HepG2 (cell line): ENCODE measurements around the gene RAMP1. TPM values are rescaled to one million over a fixed set of nuclear protein-coding genes. Genes with fewer than 3 reads are reported as not detected.

Experiments used
- ATAC-seq: fragments of 200-7000 bp; cut with Tn5 transposase; 3 replicates; pipeline ENCODE4 v1.9.1; 2020; ENCODE audit warnings: mild to moderate bottlenecking, moderate library complexity
- BruUV-seq: library from RNA; stranded (reverse); fragments of 400-500 nt; replicated peaks from 2 replicates; lab custom pipeline; 2021; lab: Mats Ljungman, UMichigan
- CTCF ChIA-PET: fragments of 300-600 bp; formaldehyde crosslinking; extraction: SDS; loops from one replicate; lab custom pipeline; 2021; ENCODE audit warnings: low total read pairs, inconsistent platforms, low intra/inter-chr PET ratio; lab: Yijun Ruan, JAX
- POLR2A ChIA-PET: fragments of 350-600 bp; sonication (Branson Sonifier 250); formaldehyde crosslinking; loops from one replicate; lab custom pipeline; 2020; ENCODE audit warnings: antibody characterized with exemption, inconsistent platforms; lab: Yijun Ruan, JAX
- DNase-seq: peaks from one replicate; pipeline ENCODE4 v3.0.0-alpha.2; 2015; ENCODE audit warnings: low spot score
- FAIRE-seq: peaks from 3 replicates; lab custom pipeline; 2011; peaks lifted over from hg19 to GRCh38; lab: Jason Lieb, UNC
- H2AFZ ChIP-seq: one replicate; pipeline ENCODE4 v1.6.1; 2011; ENCODE audit warnings: low read length, inconsistent platforms
- H3K27ac ChIP-seq: fragments of 300-600 bp; 3 replicates; pipeline ENCODE4 v1.8.0; 2011; ENCODE audit warnings: mixed run types, mild to moderate bottlenecking, mixed read lengths, low read length, inconsistent platforms; ENCODE audit not compliant: insufficient read depth; ENCODE audit errors: extremely low read length
- H3K27me3 ChIP-seq, 2 experiments: fragments of 200-600 bp in 1 of 2; 2 replicates in 1 of 2; 3 replicates in 1 of 2; pipeline versions ENCODE4 v1.6.0 to v1.8.0; 2011; ENCODE audit warnings: low read length in 2 of 2, mild to moderate bottlenecking in 2 of 2, moderate library complexity in 2 of 2, inconsistent platforms in 1 of 2; ENCODE audit not compliant: insufficient read depth in 2 of 2, control insufficient read depth in 1 of 2
- H3K36me3 ChIP-seq, 2 experiments: fragments of 200-600 bp in 1 of 2; replicated peaks in 1 of 2; 2 replicates in 1 of 2; 3 replicates in 1 of 2; pipeline versions ENCODE4 v1.5.1 to v1.8.0; 2011; ENCODE audit warnings: low read length in 2 of 2, inconsistent platforms in 1 of 2; ENCODE audit not compliant: insufficient read depth in 2 of 2, control insufficient read depth in 1 of 2
- H3K4me1 ChIP-seq: 2 replicates; pipeline ENCODE4 v1.5.1; 2012; ENCODE audit warnings: low read length, inconsistent platforms; ENCODE audit not compliant: insufficient read depth
- H3K4me2 ChIP-seq: 2 replicates; pipeline ENCODE4 v1.6.0; 2011; ENCODE audit warnings: low read depth, low read length, inconsistent platforms
- H3K4me3 ChIP-seq, 3 experiments: fragments of 200-600 bp in 1 of 3; sonication (generic), shearing (Covaris generic) in 1 of 3; replicated peaks in 1 of 3; 2 replicates each; pipeline ENCODE4 v1.5.1; 2011 to 2016; ENCODE audit warnings: low read length in 3 of 3, inconsistent platforms in 2 of 3, low read depth in 2 of 3, mild to moderate bottlenecking in 2 of 3, control low read depth in 1 of 3, mixed read lengths in 1 of 3; ENCODE audit not compliant: insufficient read depth in 1 of 3
- H3K79me2 ChIP-seq: one replicate; pipeline ENCODE4 v1.6.1; 2011; ENCODE audit warnings: low read length, inconsistent platforms; ENCODE audit not compliant: insufficient read depth
- H3K9ac ChIP-seq: 2 replicates; pipeline ENCODE4 v1.6.0; 2011; ENCODE audit warnings: mild to moderate bottlenecking, low read depth, low read length, inconsistent platforms; ENCODE audit not compliant: insufficient read depth
- H3K9me3 ChIP-seq: 2 replicates; pipeline ENCODE4 v1.5.1; 2012; ENCODE audit warnings: mild to moderate bottlenecking, low read length
- H4K20me1 ChIP-seq: 2 replicates; pipeline ENCODE4 v1.6.0; 2011; ENCODE audit warnings: inconsistent platforms, mild to moderate bottlenecking, low read length, moderate library complexity; ENCODE audit not compliant: insufficient read depth
- ELF3 ChIP-seq: IDR thresholded peaks from 2 replicates; pipeline ENCODE4 v1.6.1; 2016; ENCODE audit warnings: missing genetic modification reagents, missing compliant biosample characterization
- RXRB ChIP-seq: IDR thresholded peaks from 2 replicates; pipeline ENCODE4 v1.6.1; 2016; ENCODE audit warnings: borderline replicate concordance, missing genetic modification reagents, missing compliant biosample characterization
- TCF7 ChIP-seq: sonication (generic); IDR thresholded peaks from 2 replicates; pipeline ENCODE4 v1.6.1; 2016; ENCODE audit warnings: antibody characterized with exemption, low read depth
- THAP9 ChIP-seq: sonication (generic); formaldehyde crosslinking; IDR thresholded peaks from 2 replicates; pipeline ENCODE4; 2020; ENCODE audit warnings: missing genetic modification reagents, mild to moderate bottlenecking, borderline replicate concordance
- U2AF1 ChIP-seq: fragments of 200-400 bp; formaldehyde crosslinking; optimal IDR thresholded peaks from 2 replicates; pipeline ENCODE3; 2017; ENCODE audit warnings: mild to moderate bottlenecking, low read depth, low read length
- XBP1 ChIP-seq: sonication (generic); formaldehyde crosslinking; IDR thresholded peaks from 2 replicates; pipeline ENCODE4 v1.5.0; 2020; ENCODE audit warnings: missing genetic modification reagents
- ZNF224 ChIP-seq: sonication (generic); formaldehyde crosslinking; IDR thresholded peaks from 2 replicates; pipeline ENCODE4 v1.5.0; 2020; ENCODE audit warnings: mild to moderate bottlenecking, missing genetic modification reagents
- ZNF33A ChIP-seq: sonication (generic); formaldehyde crosslinking; IDR thresholded peaks from 2 replicates; pipeline ENCODE4 v1.5.1; 2020; ENCODE audit warnings: missing genetic modification reagents, mild to moderate bottlenecking, moderate library complexity, borderline replicate concordance
- ZNF841 ChIP-seq: sonication (generic); formaldehyde crosslinking; IDR thresholded peaks from 2 replicates; pipeline ENCODE4 v1.8.1; 2023; ENCODE audit warnings: missing genetic modification reagents, borderline replicate concordance
- WGBS: methylation state at CpG from one replicate; pipeline ENCODE4 v1.1.6; 2017; ENCODE audit warnings: low lambda C conversion rate; 5-methylcytosine and 5-hydroxymethylcytosine counted together
- in situ Hi-C: cut with HindIII; loops from 2 replicates; pipeline ENCODE4 v1.10.0; 2017; ENCODE audit warnings: low pct_unique_long_range_greater_than_20kb; ENCODE audit not compliant: extremely low pct_ligation_motif_present
- intact Hi-C: fragments of 100-400 bp; cut with micrococcal nuclease; formaldehyde crosslinking; loops from one replicate; pipeline ENCODE4 v1.10.0; 2022; ENCODE audit not compliant: unreplicated experiment
- polyA plus RNA-seq, 8 experiments: library from polyadenylated mRNA; depleted of rRNA in 3 of 8; stranded (reverse) in 7 of 8; unstranded in 1 of 8; fragments of >200 nt; fragmentation: Illumina TruSeq in 4 of 8; extraction: Trizol in 4 of 8; gene quantifications; 2 replicates each; pipeline versions ENCODE4 v1.2.1 to v1.2.3, GENCODE V29; 2011 to 2016; ENCODE audit warnings: low read depth in 4 of 8, missing spikeins in 1 of 8, mixed read lengths in 1 of 8; ENCODE audit not compliant: insufficient read depth in 1 of 8
- total RNA-seq, 5 experiments: library from RNA; depleted of rRNA; stranded (reverse); fragments of >200 nt; fragmentation: Illumina TruSeq; extraction: Trizol; gene quantifications; 2 replicates each; pipeline ENCODE4 v1.2.3, GENCODE V29; 2016; ENCODE audit warnings: low read depth in 1 of 5
- TF ChIP-seq, protein P1 (sequence below): sonication (generic); formaldehyde crosslinking; IDR thresholded peaks from 2 replicates; pipeline ENCODE4 v1.8.0; 2022; ENCODE audit warnings: missing genetic modification reagents, low read depth, mild to moderate bottlenecking, borderline replicate concordance

Gene RAMP1
- total and polyA plus RNA-seq, 2 of the 13 experiments (the other 11 are each of a cell fraction or from before 2014, with no cell fraction given), result 0.29 to 0.61 TPM

DNA sequence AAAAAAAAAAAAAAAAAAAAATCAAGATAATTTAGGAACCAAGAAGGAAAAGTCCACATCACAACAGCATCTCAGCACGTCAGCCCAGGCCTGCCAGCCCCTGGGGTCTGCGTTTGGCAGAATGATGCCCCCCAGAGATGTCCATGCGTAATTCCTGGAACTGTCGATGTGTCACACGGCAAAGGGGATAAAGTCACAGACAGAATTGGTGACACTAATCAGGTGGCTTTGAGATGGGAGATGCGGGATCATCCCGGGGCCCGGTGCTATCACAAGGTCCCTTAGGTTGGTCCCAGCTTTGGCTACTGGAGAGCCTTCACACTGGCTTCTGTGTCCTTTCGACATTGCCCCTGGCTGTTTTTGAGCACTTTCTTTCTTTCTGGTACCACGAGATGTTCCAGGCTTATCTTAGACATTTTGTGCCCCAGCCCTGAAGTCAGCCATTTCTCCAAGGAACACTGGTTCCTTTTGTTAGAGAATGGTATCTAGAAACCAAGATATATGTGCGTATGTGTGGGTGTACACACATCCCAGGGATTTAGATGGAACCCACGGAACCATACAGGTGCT is 20.7 kb downstream of the RAMP1 start:
- FAIRE-seq, result no peak
- no TSS peak for BruUV-seq
- Histone ChIP-seq H3K9me3 (no peaks in the 10 kb centered on the region), H3K4me2 (no peak overlapping the region), H2AFZ (no peak overlapping the region), H3K27me3 (peaks cover 6 to 56% of the 10 kb centered on the region in 2 experiments), H3K4me3 (no peak overlapping the region), H3K79me2 (no peaks in the 10 kb centered on the region), H3K4me1 (peaks cover 9% of the 10 kb centered on the region), H3K9ac (no peak overlapping the region), H4K20me1 (no peaks in the 10 kb centered on the region; the same call in 1 of the 2 replicates), H3K36me3 (no peaks in the 10 kb centered on the region), H3K27ac (no peak overlapping the region)
- ChIA-PET POLR2A (no interaction called here), CTCF (no interaction called here)
- in situ Hi-C loops, result no loop called here
- ATAC-seq, result no peak
- no peak for DNase-seq
- intact Hi-C loops, result no loop called here
- TF ChIP-seq ZNF841 (no peak), ZNF224 (CRISPR knock-in tag) (no peak), U2AF1 (no peak), THAP9 (CRISPR knock-in tag) (no peak), ZNF33A (CRISPR knock-in tag) (no peak), TCF7 (no peak), ELF3 (CRISPR knock-in tag) (no peak), RXRB (CRISPR knock-in tag) (no peak), XBP1 (CRISPR knock-in tag) (no peak)
- TF ChIP-seq, protein P1, sequence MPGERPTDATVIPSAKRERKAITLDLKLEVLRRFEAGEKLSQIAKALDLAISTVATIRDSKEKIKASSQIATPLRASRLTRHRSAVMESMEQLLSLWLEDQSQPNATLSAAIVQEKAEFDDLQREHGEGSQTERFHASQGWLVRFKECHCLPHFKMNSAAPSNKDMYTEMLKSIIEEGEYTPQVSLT (CRISPR knock-in tag), result no peak
- 64% methylated on average over 12 of the region's 12 CpGs for WGBS
